ENCODE results near the gene ASPSCR1. TPM values are rescaled to one million over a fixed set of nuclear protein-coding genes. Genes with fewer than 3 reads are reported as not detected.

ASPSCR1 gene
- total and polyA plus RNA-seq, 2 of the 13 experiments (the other 11 are each of a cell fraction or from before 2014, with no cell fraction given), result 274 to 314 TPM

DNA sequence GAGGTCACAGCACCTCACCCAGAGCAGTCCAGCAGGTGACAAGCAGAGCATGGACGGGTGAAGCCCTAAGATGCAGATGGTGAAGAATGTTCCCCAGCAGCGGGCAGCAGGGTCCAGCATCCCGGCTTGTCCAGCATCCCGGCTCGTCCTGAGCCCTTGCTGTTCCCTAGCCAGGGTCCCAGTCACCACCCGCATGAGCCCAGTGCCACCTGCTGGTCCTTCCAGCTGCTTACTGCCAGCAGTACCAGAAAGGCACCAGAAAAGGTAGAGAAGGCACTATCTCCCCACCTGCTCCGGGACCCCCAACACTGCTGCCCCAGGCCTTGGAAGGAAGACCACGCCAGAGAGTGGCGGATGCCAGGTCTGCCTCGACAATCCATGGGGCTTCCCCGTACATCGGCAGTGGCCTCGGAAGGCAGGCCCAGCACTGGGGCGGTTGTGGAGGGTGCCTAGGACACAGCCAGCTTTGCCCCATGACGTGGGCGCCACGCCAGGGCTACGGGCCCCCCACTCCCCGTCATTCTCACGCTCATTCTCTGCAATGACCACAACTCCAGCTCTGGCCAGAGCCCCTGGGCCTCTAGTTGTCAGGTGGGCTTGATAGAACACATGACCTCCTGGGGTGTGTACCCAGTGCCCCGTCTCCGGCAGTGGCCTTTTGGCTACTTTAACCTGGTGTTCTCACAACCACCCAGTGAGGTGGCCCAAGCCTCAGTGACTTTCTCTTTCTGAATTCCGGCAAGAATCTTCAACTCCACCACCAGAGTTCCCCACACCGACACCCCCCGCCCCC lies 43.9 kb downstream of the ASPSCR1 start (continued):
- 0 out of 2 replicates have a peak, but pooled peaks have one; percentile 44 for TF ChIP-seq KAT7 (CRISPR knock-in tag; IDR thresholded peaks at IDR 0.05; ENCODE audit: borderline replicate concordance)
- TF ChIP-seq ZNF446 (CRISPR knock-in tag; IDR thresholded peaks at IDR 0.05), result 0 out of 2 replicates have a peak, but pooled peaks have one; percentile 15
- TF ChIP-seq GFI1 (CRISPR knock-in tag; IDR thresholded peaks at IDR 0.05; ENCODE audit: borderline replicate concordance), result peak; percentile 22; the same call in 1 of the 2 replicates
- no peak for TF ChIP-seq HHEX (CRISPR knock-in tag; IDR thresholded peaks at IDR 0.05)
- TF ChIP-seq, protein P1, sequence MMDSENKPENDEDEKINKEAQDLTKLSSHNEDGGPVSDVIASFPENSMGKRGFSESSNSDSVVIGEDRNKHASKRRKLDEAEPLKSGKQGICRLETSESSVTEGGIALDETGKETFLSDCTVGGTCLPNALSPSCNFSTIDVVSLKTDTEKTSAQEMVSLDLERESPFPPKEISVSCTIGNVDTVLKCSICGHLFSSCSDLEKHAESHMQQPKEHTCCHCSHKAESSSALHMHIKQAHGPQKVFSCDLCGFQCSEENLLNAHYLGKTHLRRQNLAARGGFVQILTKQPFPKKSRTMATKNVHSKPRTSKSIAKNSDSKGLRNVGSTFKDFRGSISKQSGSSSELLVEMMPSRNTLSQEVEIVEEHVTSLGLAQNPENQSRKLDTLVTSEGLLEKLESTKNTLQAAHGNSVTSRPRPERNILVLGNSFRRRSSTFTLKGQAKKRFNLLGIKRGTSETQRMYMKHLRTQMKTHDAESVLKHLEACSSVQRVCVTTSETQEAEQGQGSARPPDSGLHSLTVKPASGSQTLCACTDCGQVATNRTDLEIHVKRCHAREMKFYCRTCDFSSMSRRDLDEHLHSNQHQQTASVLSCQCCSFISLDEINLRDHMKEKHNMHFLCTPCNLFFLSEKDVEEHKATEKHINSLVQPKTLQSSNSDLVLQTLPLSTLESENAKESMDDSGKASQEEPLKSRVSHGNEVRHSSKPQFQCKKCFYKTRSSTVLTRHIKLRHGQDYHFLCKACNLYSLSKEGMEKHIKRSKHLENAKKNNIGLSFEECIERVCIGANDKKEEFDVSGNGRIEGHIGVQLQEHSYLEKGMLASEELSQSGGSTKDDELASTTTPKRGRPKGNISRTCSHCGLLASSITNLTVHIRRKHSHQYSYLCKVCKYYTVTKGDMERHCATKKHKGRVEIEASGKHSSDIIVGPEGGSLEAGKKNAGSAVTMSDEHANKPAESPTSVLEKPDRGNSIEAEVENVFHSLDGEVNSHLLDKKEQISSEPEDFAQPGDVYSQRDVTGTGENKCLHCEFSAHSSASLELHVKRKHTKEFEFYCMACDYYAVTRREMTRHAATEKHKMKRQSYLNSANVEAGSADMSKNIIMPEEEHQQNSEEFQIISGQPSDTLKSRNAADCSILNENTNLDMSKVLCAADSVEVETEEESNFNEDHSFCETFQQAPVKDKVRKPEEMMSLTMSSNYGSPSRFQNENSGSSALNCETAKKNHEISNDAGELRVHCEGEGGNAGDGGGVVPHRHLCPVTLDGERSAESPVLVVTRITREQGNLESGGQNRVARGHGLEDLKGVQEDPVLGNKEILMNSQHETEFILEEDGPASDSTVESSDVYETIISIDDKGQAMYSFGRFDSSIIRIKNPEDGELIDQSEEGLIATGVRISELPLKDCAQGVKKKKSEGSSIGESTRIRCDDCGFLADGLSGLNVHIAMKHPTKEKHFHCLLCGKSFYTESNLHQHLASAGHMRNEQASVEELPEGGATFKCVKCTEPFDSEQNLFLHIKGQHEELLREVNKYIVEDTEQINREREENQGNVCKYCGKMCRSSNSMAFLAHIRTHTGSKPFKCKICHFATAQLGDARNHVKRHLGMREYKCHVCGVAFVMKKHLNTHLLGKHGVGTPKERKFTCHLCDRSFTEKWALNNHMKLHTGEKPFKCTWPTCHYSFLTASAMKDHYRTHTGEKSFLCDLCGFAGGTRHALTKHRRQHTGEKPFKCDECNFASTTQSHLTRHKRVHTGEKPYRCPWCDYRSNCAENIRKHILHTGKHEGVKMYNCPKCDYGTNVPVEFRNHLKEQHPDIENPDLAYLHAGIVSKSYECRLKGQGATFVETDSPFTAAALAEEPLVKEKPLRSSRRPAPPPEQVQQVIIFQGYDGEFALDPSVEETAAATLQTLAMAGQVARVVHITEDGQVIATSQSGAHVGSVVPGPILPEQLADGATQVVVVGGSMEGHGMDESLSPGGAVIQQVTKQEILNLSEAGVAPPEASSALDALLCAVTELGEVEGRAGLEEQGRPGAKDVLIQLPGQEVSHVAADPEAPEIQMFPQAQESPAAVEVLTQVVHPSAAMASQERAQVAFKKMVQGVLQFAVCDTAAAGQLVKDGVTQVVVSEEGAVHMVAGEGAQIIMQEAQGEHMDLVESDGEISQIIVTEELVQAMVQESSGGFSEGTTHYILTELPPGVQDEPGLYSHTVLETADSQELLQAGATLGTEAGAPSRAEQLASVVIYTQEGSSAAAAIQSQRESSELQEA (CRISPR knock-in tag; IDR thresholded peaks at IDR 0.05; ENCODE audit: not compliant biosample characterization), result no peak
- TF ChIP-seq ZNF414 (CRISPR knock-in tag; IDR thresholded peaks at IDR 0.05), result 0 out of 2 replicates have a peak, but pooled peaks have one; percentile 31
- TF ChIP-seq SRSF9 (IDR thresholded peaks at IDR 0.05; ENCODE audit: borderline replicate concordance, insufficient read depth, low read depth, low read length, poor library complexity, severe bottlenecking), result no peak
- TF ChIP-seq TIGD3 (CRISPR knock-in tag; IDR thresholded peaks at IDR 0.05; ENCODE audit: borderline replicate concordance), result peak; percentile 70; the same call in 1 of the 2 replicates
- TF ChIP-seq REPIN1 (CRISPR knock-in tag; IDR thresholded peaks at IDR 0.05; ENCODE audit: borderline replicate concordance, low read depth), result peak; percentile 87
- 0 out of 4 replicates have a peak, but pooled peaks of 1 of the 2 experiments have one; percentile 18 for TF ChIP-seq EP300 (IDR thresholded peaks at IDR 0.05; ENCODE audit: low read depth in 2 of 2, low read length in 2 of 2)
- TF ChIP-seq EP300 (CRISPR knock-in tag; IDR thresholded peaks at IDR 0.05; ENCODE audit: borderline replicate concordance), result 0 out of 2 replicates have a peak, but pooled peaks have one; percentile 32
- peak; percentile 59; the same call in 1 of the 2 replicates for TF ChIP-seq YEATS2 (CRISPR knock-in tag; IDR thresholded peaks at IDR 0.05; ENCODE audit: borderline replicate concordance)
- TF ChIP-seq TGIF2 (CRISPR knock-in tag; IDR thresholded peaks at IDR 0.05), result peak; percentile 35
- no peak for TF ChIP-seq DDIT3 (CRISPR knock-in tag; IDR thresholded peaks at IDR 0.05)
